Measurements from ENCODE around the gene PLEKHM3.

The PLEKHM3 gene

GRCh38 chr2:207885010-207885409 is 140.3 kb downstream of the PLEKHM3 start:
- Histone ChIP-seq H2BK120ac (ENCODE audit: low read depth, low read length) (no peak overlapping the region), H3K9ac (ENCODE audit: low read length) (no peak overlapping the region), H3K36me3 (ENCODE audit: control insufficient read depth in 1 of 2, insufficient read depth in 2 of 2, low read depth in 1 of 2, low read length in 2 of 2) (no peaks in the 10 kb centered on the region), H3K9me3 (ENCODE audit: control insufficient read depth, low read length) (no peaks in the 10 kb centered on the region), H2BK5ac (ENCODE audit: low read depth, low read length, poor library complexity, severe bottlenecking) (no peak overlapping the region), H3K18ac (ENCODE audit: low read depth in 1 of 2, low read length in 2 of 2) (no peak overlapping the region), H2AK5ac (ENCODE audit: low read length, severe bottlenecking) (no peak overlapping the region), H2BK15ac (ENCODE audit: low read depth, poor library complexity, severe bottlenecking) (no peak overlapping the region), H4K8ac (ENCODE audit: low read length) (no peak overlapping the region), H3K4me1 (ENCODE audit: control insufficient read depth, insufficient read depth, low read depth, low read length) (peaks cover 3% of the 10 kb centered on the region), H3K79me1 (replicated peaks; ENCODE audit: low read length, poor library complexity, severe bottlenecking) (peaks cover 1% of the 10 kb centered on the region), H3K27me3 (ENCODE audit: control insufficient read depth in 1 of 2, insufficient read depth in 1 of 2, low read length in 2 of 2) (no peaks in the 10 kb centered on the region), H3K27ac (ENCODE audit: low read length, poor library complexity, severe bottlenecking) (no peak overlapping the region), H3K4me3 (ENCODE audit: insufficient read depth in 1 of 2, low read depth in 1 of 2, low read length in 2 of 2) (no peak overlapping the region), H2AFZ (ENCODE audit: low read depth, low read length) (no peak overlapping the region), H2BK12ac (ENCODE audit: low read length in 2 of 2) (no peak overlapping the region), H4K91ac (ENCODE audit: low read length) (no peak overlapping the region), H3K14ac (ENCODE audit: low read length in 2 of 2) (no peak overlapping the region), H3K4me2 (ENCODE audit: low read length, poor library complexity, severe bottlenecking) (no peak overlapping the region), H3K23ac (ENCODE audit: low read length in 2 of 2) (no peak overlapping the region), H3K4ac (ENCODE audit: low read depth in 1 of 2, low read length in 2 of 2) (no peak overlapping the region)
- DNase-seq = no peak
- 97% methylated on average over 6 of the region's 6 CpGs for WGBS

DNA sequence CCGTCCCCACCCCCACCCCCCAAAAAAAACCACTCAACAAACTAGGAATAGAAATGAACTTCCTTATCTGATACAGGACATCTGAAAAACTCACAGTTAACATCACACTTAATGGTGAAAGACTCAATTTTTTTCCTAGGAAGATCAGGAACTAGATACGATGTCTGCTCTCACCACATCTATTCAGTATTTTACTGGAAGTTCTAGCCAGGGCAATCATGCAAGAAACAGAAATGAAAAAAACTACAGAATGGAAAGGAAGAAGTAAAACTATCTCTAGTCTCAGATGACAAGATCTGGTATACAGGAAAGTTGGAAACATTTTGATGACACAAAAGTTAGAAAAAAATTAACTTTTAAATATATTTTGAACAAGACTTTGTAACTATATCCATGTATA is 141.2 kb downstream of the PLEKHM3 start:
- Histone ChIP-seq H3K9ac (ENCODE audit: low read length) (no peak overlapping the region), H2AFZ (ENCODE audit: low read depth, low read length) (no peak overlapping the region), H2AK5ac (ENCODE audit: low read length, severe bottlenecking) (no peak overlapping the region), H3K4me1 (ENCODE audit: control insufficient read depth, insufficient read depth, low read depth, low read length) (peaks cover 6% of the 10 kb centered on the region), H3K27me3 (ENCODE audit: control insufficient read depth in 1 of 2, insufficient read depth in 1 of 2, low read length in 2 of 2) (no peaks in the 10 kb centered on the region), H3K4me2 (ENCODE audit: low read length, poor library complexity, severe bottlenecking) (no peak overlapping the region), H2BK12ac (ENCODE audit: low read length in 2 of 2) (no peak overlapping the region), H3K36me3 (ENCODE audit: control insufficient read depth in 1 of 2, insufficient read depth in 2 of 2, low read depth in 1 of 2, low read length in 2 of 2) (no peaks in the 10 kb centered on the region), H3K14ac (ENCODE audit: low read length in 2 of 2) (no peak overlapping the region), H4K91ac (ENCODE audit: low read length) (no peak overlapping the region), H3K18ac (ENCODE audit: low read depth in 1 of 2, low read length in 2 of 2) (no peak overlapping the region), H3K9me3 (ENCODE audit: control insufficient read depth, low read length) (no peaks in the 10 kb centered on the region), H3K23ac (ENCODE audit: low read length in 2 of 2) (no peak overlapping the region), H3K27ac (ENCODE audit: low read length, poor library complexity, severe bottlenecking) (no peak overlapping the region), H2BK15ac (ENCODE audit: low read depth, poor library complexity, severe bottlenecking) (no peak overlapping the region), H4K8ac (ENCODE audit: low read length) (no peak overlapping the region), H3K79me1 (replicated peaks; ENCODE audit: low read length, poor library complexity, severe bottlenecking) (peaks cover 1% of the 10 kb centered on the region), H3K4me3 (ENCODE audit: insufficient read depth in 1 of 2, low read depth in 1 of 2, low read length in 2 of 2) (no peak overlapping the region), H2BK5ac (ENCODE audit: low read depth, low read length, poor library complexity, severe bottlenecking) (no peak overlapping the region), H3K4ac (ENCODE audit: low read depth in 1 of 2, low read length in 2 of 2) (no peak overlapping the region), H2BK120ac (ENCODE audit: low read depth, low read length) (no peak overlapping the region)
- WGBS = 73% methylated on average over 2 of the region's 2 CpGs
- DNase-seq = no peak

DNA sequence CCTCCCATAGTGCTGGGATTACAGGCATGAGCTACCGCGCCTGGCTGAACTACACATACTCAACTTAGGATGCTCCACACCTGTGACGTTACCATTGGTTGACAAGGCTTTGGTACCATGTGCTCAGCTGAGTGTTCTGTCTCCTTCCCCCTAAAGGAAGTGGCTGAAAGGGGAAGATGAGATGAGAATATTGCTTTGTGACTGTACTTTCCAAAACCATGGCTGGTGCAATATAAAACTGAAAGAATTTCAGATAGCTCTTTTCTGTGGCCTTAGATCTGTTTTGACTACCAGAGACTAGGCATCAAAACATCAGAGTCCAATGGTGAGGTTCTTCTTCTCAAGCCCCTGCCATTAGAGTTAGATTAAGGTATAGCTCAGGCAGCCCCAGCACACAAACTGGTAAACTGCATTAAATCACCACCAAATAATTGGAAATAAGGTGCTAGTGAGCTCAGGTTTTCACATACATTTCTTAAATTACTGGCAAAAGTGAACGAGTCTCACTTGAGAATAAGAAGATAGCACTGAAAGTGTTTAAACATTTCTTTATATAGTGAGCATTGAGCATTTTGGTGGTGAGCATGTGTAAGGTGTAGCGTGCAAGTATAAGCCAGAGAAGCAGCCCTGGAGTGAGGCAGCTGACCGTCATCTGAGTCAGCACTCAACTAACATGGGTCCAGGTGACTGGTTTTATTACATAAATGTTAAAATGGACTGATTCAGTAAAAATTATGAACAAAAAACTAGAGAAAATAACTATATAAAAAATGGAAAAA is 142.1 kb downstream of the PLEKHM3 start:
- Histone ChIP-seq H3K9me3 (ENCODE audit: control insufficient read depth, low read length) (no peaks in the 10 kb centered on the region), H3K4me1 (ENCODE audit: control insufficient read depth, insufficient read depth, low read depth, low read length) (peaks cover 6% of the 10 kb centered on the region), H3K27me3 (ENCODE audit: control insufficient read depth in 1 of 2, insufficient read depth in 1 of 2, low read length in 2 of 2) (no peaks in the 10 kb centered on the region), H2BK15ac (ENCODE audit: low read depth, poor library complexity, severe bottlenecking) (no peak overlapping the region), H3K4ac (ENCODE audit: low read depth in 1 of 2, low read length in 2 of 2) (no peak overlapping the region), H2AFZ (ENCODE audit: low read depth, low read length) (no peak overlapping the region), H3K79me1 (replicated peaks; ENCODE audit: low read length, poor library complexity, severe bottlenecking) (peaks cover 1% of the 10 kb centered on the region), H3K18ac (ENCODE audit: low read depth in 1 of 2, low read length in 2 of 2) (no peak overlapping the region), H3K36me3 (ENCODE audit: control insufficient read depth in 1 of 2, insufficient read depth in 2 of 2, low read depth in 1 of 2, low read length in 2 of 2) (no peaks in the 10 kb centered on the region), H3K14ac (ENCODE audit: low read length in 2 of 2) (peak overlapping the region in 1 of 2 experiments; percentile 84), H3K23ac (ENCODE audit: low read length in 2 of 2) (no peak overlapping the region), H3K9ac (ENCODE audit: low read length) (no peak overlapping the region), H2BK12ac (ENCODE audit: low read length in 2 of 2) (no peak overlapping the region), H4K91ac (ENCODE audit: low read length) (no peak overlapping the region), H3K4me3 (ENCODE audit: insufficient read depth in 1 of 2, low read depth in 1 of 2, low read length in 2 of 2) (no peak overlapping the region), H2AK5ac (ENCODE audit: low read length, severe bottlenecking) (no peak overlapping the region), H4K8ac (ENCODE audit: low read length) (no peak overlapping the region), H2BK5ac (ENCODE audit: low read depth, low read length, poor library complexity, severe bottlenecking) (no peak overlapping the region), H3K4me2 (ENCODE audit: low read length, poor library complexity, severe bottlenecking) (no peak overlapping the region), H3K27ac (ENCODE audit: low read length, poor library complexity, severe bottlenecking) (no peak overlapping the region), H2BK120ac (ENCODE audit: low read depth, low read length) (no peak overlapping the region)
- no peak for DNase-seq
- WGBS = 95% methylated on average over 6 of the region's 6 CpGs

GRCh38 chr2:207881902-207882301 is 143.4 kb downstream of the PLEKHM3 start:
- Histone ChIP-seq H3K4ac (ENCODE audit: low read depth in 1 of 2, low read length in 2 of 2) (no peak overlapping the region), H3K4me3 (ENCODE audit: insufficient read depth in 1 of 2, low read depth in 1 of 2, low read length in 2 of 2) (no peak overlapping the region), H3K23ac (ENCODE audit: low read length in 2 of 2) (no peak overlapping the region), H3K27me3 (ENCODE audit: control insufficient read depth in 1 of 2, insufficient read depth in 1 of 2, low read length in 2 of 2) (no peaks in the 10 kb centered on the region), H3K9me3 (ENCODE audit: control insufficient read depth, low read length) (no peaks in the 10 kb centered on the region), H4K8ac (ENCODE audit: low read length) (no peak overlapping the region), H2AFZ (ENCODE audit: low read depth, low read length) (no peak overlapping the region), H2BK15ac (ENCODE audit: low read depth, poor library complexity, severe bottlenecking) (no peak overlapping the region), H2BK120ac (ENCODE audit: low read depth, low read length) (no peak overlapping the region), H3K4me1 (ENCODE audit: control insufficient read depth, insufficient read depth, low read depth, low read length) (peaks cover 6% of the 10 kb centered on the region), H3K27ac (ENCODE audit: low read length, poor library complexity, severe bottlenecking) (no peak overlapping the region), H4K91ac (ENCODE audit: low read length) (no peak overlapping the region), H3K18ac (ENCODE audit: low read depth in 1 of 2, low read length in 2 of 2) (no peak overlapping the region), H3K9ac (ENCODE audit: low read length) (no peak overlapping the region), H3K36me3 (ENCODE audit: control insufficient read depth in 1 of 2, insufficient read depth in 2 of 2, low read depth in 1 of 2, low read length in 2 of 2) (no peaks in the 10 kb centered on the region), H3K79me1 (replicated peaks; ENCODE audit: low read length, poor library complexity, severe bottlenecking) (peaks cover 1% of the 10 kb centered on the region), H2AK5ac (ENCODE audit: low read length, severe bottlenecking) (no peak overlapping the region), H3K14ac (ENCODE audit: low read length in 2 of 2) (no peak overlapping the region), H3K4me2 (ENCODE audit: low read length, poor library complexity, severe bottlenecking) (no peak overlapping the region), H2BK5ac (ENCODE audit: low read depth, low read length, poor library complexity, severe bottlenecking) (no peak overlapping the region), H2BK12ac (ENCODE audit: low read length in 2 of 2) (no peak overlapping the region)
- no peak for DNase-seq
